Astrocyte of the cerebellum (primary cell): Measurements from ENCODE around the gene PCOLCE2.

Source experiments
- DNase-seq: peaks from one replicate; pipeline ENCODE4 v3.0.0-alpha.2; 2011; ENCODE audit warnings: low read depth
- H3K4me3 ChIP-seq: 2 replicates; pipeline ENCODE4 v1.5.1; 2011; ENCODE audit warnings: mild to moderate bottlenecking, low read depth, low read length, moderate library complexity
- in situ Hi-C: cut with HindIII; loops from 2 replicates; pipeline ENCODE4 v1.10.0; 2017; ENCODE audit warnings: low sequenced_read_pairs
- TF ChIP-seq, protein P1 (sequence below): IDR thresholded peaks from 2 replicates; pipeline ENCODE4 v1.5.1; 2012; ENCODE audit warnings: low read length, low read depth, moderate library complexity, mild to moderate bottlenecking; ENCODE audit errors: missing control alignments

Gene PCOLCE2

DNA sequence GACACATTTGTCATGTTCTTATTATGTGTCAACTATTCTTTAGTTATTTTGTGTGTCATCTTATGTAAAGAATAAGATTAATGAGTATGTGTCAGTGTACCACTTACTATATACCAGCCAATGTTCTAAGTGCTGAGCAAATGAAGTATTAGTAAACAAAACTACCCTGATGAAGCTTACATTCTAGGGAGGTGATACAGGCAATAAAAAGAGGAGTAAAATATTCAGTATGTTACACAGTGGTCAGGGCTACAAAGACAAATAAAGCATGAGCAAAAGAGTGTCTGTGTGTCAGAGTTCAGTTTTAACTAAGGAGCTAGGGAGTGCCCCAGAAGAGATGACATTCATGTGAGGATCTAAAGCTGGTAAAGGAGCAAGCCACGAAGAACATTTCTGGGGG is 86.0 kb downstream of the PCOLCE2 start:
- no peak overlapping the region for H3K4me3 ChIP-seq
- no peak for DNase-seq
- TF ChIP-seq, protein P1, sequence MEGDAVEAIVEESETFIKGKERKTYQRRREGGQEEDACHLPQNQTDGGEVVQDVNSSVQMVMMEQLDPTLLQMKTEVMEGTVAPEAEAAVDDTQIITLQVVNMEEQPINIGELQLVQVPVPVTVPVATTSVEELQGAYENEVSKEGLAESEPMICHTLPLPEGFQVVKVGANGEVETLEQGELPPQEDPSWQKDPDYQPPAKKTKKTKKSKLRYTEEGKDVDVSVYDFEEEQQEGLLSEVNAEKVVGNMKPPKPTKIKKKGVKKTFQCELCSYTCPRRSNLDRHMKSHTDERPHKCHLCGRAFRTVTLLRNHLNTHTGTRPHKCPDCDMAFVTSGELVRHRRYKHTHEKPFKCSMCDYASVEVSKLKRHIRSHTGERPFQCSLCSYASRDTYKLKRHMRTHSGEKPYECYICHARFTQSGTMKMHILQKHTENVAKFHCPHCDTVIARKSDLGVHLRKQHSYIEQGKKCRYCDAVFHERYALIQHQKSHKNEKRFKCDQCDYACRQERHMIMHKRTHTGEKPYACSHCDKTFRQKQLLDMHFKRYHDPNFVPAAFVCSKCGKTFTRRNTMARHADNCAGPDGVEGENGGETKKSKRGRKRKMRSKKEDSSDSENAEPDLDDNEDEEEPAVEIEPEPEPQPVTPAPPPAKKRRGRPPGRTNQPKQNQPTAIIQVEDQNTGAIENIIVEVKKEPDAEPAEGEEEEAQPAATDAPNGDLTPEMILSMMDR, result no peak
- in situ Hi-C loops, result loop anchor here (5.0 kb wide), 1 partner anchor 81 kb away; the partner anchor contains the start of gene TRPC1

DNA sequence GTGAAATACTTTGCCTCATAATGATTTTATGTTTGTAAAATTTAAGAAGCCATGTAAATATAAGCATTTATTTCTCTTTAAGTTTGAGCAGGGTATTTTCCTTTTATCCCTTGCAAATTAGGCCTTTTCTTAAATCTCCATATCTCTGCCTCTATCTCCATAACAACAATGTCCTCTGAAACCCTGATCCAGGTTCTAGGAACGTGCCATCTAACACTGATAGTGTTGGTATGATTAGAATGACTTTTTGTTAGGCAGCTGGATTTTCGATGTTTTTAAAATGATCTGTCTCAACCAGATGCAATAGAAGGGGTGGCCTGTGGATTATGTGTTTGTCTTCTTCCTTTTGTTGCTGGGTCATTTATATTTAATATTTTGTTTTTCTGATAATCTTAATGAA is 87.1 kb downstream of the PCOLCE2 start:
- TF ChIP-seq, protein P1, result no peak
- in situ Hi-C loops, result loop anchor here (5.0 kb wide), 1 partner anchor 79 kb away; the partner anchor contains the start of gene TRPC1
- no peak overlapping the region for H3K4me3 ChIP-seq
- DNase-seq, result no peak

DNA sequence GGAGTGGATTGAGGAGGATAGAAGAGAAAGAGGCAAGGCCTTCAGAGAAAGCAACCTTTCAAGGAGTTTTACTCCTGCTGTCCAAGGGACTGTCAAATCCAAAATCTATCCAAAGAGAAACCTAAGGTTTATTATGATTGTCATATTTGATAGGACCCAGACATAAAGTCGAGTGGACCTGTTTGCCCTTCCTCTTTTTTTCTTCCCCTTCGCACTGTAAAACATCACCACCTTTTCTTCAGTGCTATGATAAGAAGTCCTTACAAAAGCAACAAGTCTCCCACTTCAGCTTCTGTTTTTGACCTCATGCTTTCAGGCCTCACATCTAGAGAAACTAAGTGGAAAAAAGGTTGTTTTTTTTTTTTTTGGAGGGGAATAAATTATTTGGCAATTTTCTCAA is 92.1 kb downstream of the PCOLCE2 start:
- TF ChIP-seq, protein P1, result no peak
- no peak overlapping the region for H3K4me3 ChIP-seq
- in situ Hi-C loops, result no loop called here
- no peak for DNase-seq

DNA sequence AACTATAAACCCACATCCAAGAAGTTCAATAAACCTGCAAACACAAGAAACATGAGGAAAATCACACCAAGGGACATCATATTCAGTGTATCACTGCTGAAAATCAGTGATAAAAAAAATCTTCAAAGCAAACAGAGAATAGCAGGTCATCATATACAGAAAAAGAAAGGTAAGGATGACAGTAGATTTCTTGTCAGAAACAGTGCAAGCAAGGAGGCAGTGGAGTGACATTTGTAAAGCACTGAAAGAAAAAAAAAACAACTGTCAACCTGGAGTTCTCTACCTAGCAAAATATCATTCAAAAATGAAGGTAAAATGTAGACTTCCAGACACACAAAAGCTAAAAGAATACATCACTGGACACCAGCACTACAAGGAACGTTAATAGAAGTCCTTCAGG is 93.6 kb downstream of the PCOLCE2 start:
- H3K4me3 ChIP-seq, result no peak overlapping the region
- DNase-seq, result no peak
- in situ Hi-C loops, result no loop called here
- TF ChIP-seq, protein P1, result no peak

DNA sequence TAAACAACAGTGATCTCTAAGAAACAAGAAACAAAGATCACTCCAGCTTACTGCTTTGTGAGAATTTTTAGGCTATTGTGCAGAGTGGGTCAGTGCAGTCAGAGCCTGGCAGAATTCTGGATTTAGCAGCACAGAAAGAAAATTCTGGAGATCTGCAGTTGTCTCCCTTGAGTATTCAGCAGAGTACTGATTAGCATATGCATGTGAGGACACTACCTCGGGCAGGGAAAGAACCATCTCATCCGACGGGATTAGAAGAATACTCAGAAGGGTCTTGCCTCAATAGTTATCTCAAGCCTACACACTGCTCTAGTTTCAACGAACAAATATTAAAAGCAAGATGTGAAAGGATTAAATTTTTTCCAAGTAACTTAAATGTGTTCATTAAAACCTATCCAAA is 94.4 kb downstream of the PCOLCE2 start:
- in situ Hi-C loops, result no loop called here
- H3K4me3 ChIP-seq, result no peak overlapping the region
- TF ChIP-seq, protein P1, result no peak
- DNase-seq, result no peak

DNA sequence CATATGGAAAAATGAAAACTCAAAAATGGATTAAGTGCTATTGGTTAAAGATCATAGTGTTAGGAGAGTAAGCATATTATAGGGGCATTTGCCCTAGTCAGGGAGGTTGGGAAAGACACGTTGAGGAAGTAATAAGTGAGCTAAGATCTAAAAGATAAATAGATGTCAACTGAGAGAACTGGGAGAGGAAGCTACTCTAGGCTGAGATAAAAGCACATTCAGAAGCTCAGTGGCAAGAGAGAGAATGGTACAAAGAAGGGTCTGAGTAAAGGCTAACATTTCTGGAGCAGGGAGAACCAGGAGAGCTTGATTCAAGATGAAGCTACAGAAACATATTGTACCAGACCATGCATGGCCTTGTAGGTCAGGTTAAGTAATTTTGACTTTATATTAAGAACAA is 101.2 kb downstream of the PCOLCE2 start:
- TF ChIP-seq, protein P1, result no peak
- no peak for DNase-seq
- in situ Hi-C loops, result no loop called here
- H3K4me3 ChIP-seq, result no peak overlapping the region

DNA sequence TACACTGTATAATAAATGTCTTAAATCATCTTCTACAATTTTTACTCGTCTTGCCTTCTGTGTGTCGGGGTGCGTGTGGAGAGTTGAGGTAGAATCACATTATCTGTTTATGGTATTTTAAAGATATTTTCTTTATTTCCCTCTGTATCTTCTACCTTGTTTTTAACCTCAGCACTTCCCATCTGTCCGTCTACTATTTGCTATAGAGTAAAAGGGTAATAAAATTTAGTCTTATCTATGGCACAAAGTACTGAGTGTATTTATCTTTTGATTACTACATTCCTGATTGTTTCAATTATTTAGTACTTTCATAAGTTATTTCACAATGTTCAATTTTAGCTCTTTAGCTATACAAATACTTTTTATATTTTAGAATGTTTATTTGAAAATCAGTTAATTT is 102.9 kb downstream of the PCOLCE2 start:
- no peak for DNase-seq
- in situ Hi-C loops, result no loop called here
- H3K4me3 ChIP-seq, result no peak overlapping the region
- TF ChIP-seq, protein P1, result no peak
